Mucosa of descending colon (tissue), 3 donors: Measurements from ENCODE around the gene ACTN4. TPM values are rescaled to one million over a fixed set of nuclear protein-coding genes. Genes with fewer than 3 reads are reported as not detected.
"Not testable (repeated sequence)": the region's sequence is repeated elsewhere in the genome, so short reads cannot be mapped to it uniquely, and the experiment has no call there.

Experiments
- ATAC-seq: fragments of 200-7000 bp; cut with Tn5 transposase; one replicate; pipeline ENCODE4 v1.9.1; 2020; ENCODE audit warnings: mild to moderate bottlenecking, moderate library complexity
- DNase-seq, 3 donors: peaks; one replicate each; pipeline ENCODE4 v3.0.0-alpha.2; 2020
- H3K36me3 ChIP-seq: fragments of 200-600 bp; one replicate; pipeline ENCODE4 v1.8.0; 2021; ENCODE audit warnings: low read depth, mild to moderate bottlenecking
- H3K4me1 ChIP-seq: fragments of 200-600 bp; one replicate; pipeline ENCODE4 v1.8.0; 2021; ENCODE audit warnings: low read depth, mild to moderate bottlenecking
- H3K4me3 ChIP-seq: fragments of 200-600 bp; one replicate; pipeline ENCODE4 v1.8.0; 2021; ENCODE audit warnings: mild to moderate bottlenecking
- H3K9me3 ChIP-seq: fragments of 200-600 bp; one replicate; pipeline ENCODE4 v1.8.0; 2021; ENCODE audit warnings: mild to moderate bottlenecking
- intact Hi-C, 2 donors: fragments of 100-400 bp; cut with DNase I in 1 of 2; cut with micrococcal nuclease in 1 of 2; formaldehyde crosslinking; loops; one replicate each; pipeline versions ENCODE4 v1.11.0 to v1.11.1; 2022; cut with DNase I, micrococcal nuclease
- total RNA-seq, 3 donors: library from RNA; stranded (reverse); fragmentation: NEBNext Ultra II Directional in 2 of 3; extraction: Animal tissue kit (Norgen Biotek cat#: 25700) in 2 of 3; gene quantifications; one replicate each; pipeline versions ENCODE4 v1.2.1 to v1.2.4, GENCODE V29; 2021 to 2023
- TF ChIP-seq, protein P1 (sequence below): fragments of 200-600 bp; IDR thresholded peaks from one replicate; pipeline ENCODE4 v1.8.0; 2022; ENCODE audit warnings: antibody characterized with exemption, mild to moderate bottlenecking
- donor health status: DM: no; HTN: no; CAD: no; lungs with moderate emphysema.
- donor health status: DM: no; HTN: no; CAD: no.
- donor health status: DM: no; HTN: yes; CAD: no.

ACTN4 gene
- total RNA-seq, 3 donors from 2014 or later: 566 to 1,080 (median 1,014) TPM

DNA sequence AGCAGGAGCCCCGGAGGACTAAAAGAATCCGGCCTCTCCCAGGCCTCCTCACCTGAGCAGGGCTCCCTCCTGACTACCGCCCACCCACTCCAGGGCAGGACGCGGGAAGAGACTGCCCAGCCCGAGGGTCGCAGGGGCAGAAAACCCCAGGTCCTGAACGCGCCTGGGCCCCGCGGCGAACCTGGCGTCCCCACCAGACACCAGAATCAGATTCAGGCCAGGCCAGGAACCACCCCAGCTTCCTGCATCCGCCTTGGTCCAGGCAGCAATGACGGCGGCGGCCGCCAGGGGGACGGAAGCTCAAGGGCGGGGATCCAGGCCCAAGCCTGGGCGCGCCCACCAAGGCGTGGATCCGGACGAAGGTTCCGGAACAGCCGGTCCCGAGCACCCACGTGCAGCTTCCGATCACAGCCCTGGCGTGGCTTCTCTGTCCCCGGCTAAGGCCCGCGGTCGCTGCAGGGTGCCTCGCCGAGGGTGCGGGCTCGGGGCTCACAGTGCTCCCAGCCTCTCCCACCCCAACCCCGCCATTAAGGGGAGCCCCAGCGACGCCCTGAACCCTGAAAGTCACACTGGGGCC lies 122.3 kb downstream of the ACTN4 start:
- intact Hi-C loops: no loop called here
- peak; percentile 96 to 98 (median 98) for DNase-seq
- H3K4me3 ChIP-seq: no peak overlapping the region
- peaks cover 4% of the 10 kb centered on the region for H3K4me1 ChIP-seq
- peak; percentile 91 for ATAC-seq
- H3K9me3 ChIP-seq: no peaks in the 10 kb centered on the region
- TF ChIP-seq, protein P1, sequence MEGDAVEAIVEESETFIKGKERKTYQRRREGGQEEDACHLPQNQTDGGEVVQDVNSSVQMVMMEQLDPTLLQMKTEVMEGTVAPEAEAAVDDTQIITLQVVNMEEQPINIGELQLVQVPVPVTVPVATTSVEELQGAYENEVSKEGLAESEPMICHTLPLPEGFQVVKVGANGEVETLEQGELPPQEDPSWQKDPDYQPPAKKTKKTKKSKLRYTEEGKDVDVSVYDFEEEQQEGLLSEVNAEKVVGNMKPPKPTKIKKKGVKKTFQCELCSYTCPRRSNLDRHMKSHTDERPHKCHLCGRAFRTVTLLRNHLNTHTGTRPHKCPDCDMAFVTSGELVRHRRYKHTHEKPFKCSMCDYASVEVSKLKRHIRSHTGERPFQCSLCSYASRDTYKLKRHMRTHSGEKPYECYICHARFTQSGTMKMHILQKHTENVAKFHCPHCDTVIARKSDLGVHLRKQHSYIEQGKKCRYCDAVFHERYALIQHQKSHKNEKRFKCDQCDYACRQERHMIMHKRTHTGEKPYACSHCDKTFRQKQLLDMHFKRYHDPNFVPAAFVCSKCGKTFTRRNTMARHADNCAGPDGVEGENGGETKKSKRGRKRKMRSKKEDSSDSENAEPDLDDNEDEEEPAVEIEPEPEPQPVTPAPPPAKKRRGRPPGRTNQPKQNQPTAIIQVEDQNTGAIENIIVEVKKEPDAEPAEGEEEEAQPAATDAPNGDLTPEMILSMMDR: peak; percentile 97
- H3K36me3 ChIP-seq: no peaks in the 10 kb centered on the region

DNA sequence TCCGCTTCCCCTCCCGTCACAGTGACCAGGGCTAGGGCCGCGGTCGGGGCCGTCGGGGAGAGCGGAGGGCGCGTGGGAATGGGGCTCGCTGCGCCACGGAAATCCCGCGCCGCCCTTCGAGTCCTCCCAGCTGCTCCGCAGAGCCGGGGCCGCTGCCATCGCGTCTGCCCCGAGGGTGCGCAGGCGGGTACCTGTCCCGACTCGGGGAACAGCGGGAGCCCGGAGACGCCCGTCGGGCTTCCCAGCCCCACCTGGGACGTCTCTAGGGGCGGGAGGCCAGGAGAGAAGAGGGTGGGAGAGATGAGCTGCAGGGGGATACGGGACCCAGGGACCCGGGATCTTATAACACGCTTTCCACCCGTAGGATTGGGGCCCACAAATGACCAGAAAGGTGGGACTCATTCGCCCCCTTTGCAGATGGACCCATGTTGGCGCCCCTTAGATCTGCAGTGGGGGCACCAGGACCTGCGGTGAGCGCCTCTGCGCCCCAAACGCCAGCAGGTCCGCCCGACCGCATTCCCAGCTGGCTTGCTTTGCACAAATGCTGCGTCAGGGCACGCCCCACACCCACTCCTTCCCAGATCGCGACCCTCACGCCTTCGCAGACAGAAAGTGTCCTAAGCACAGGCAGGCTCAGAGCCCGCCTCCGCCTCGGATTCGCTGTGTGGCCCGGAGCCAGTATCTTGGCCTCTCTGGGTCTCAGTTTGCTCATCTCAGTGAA lies 122.9 kb downstream of the ACTN4 start:
- H3K36me3 ChIP-seq, H3K9me3 ChIP-seq, DNase-seq, H3K4me3 ChIP-seq, H3K4me1 ChIP-seq, intact Hi-C loops: not testable (repeated sequence)
- peak; percentile 28 for ATAC-seq

DNA sequence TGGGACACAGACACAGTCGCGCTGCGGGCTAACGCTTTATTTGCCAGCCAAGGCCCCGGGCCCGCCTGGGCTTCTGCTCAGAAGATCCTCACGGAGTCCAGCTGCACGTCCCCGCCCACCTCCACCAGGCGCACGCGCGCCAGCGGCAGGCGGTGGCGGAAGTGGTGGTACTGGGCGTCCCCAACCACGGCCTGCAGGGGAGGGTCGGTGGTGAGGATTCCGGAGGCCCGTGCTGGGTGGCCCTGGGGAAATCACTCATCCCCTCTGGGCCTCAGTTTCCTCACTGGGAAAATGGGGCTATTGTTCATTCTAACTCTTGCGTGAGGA lies 123.5 kb downstream of the ACTN4 start:
- H3K4me1 ChIP-seq, DNase-seq, H3K36me3 ChIP-seq, H3K9me3 ChIP-seq, intact Hi-C loops, H3K4me3 ChIP-seq: not testable (repeated sequence)
- peak; percentile 89 for ATAC-seq

- intact Hi-C loops, H3K4me1 ChIP-seq, H3K9me3 ChIP-seq, DNase-seq, H3K4me3 ChIP-seq, H3K36me3 ChIP-seq: not testable (repeated sequence)
- ATAC-seq: peak; percentile 33
Observed at GRCh38 chr19:38771569-38771968, 124.1 kb downstream of the ACTN4 start.

- no peaks in the 10 kb centered on the region for H3K36me3 ChIP-seq
- no peaks in the 10 kb centered on the region for H3K9me3 ChIP-seq
- ATAC-seq: no peak
- TF ChIP-seq, protein P1: no peak
- H3K4me3 ChIP-seq: no peak within 1 kb of the TSS
- no peak for DNase-seq
- peaks cover 4% of the 10 kb centered on the region for H3K4me1 ChIP-seq
- intact Hi-C loops: no loop called here
Observed at GRCh38 chr19:38773469-38774177, 126.2 kb downstream of the ACTN4 start, which contains the start of gene LGALS7. Gene LGALS7, minus strand, starts transcription at chr19:38773517. Its CDS starts 25 bp downstream, at chr19:38773492.

- peaks cover 4% of the 10 kb centered on the region for H3K4me1 ChIP-seq
- no peaks in the 10 kb centered on the region for H3K9me3 ChIP-seq
- ATAC-seq (no peak), DNase-seq (no peak)
- intact Hi-C loops: no loop called here
- TF ChIP-seq, protein P1: no peak
- H3K4me3 ChIP-seq: no peak overlapping the region
- H3K36me3 ChIP-seq: no peaks in the 10 kb centered on the region
Observed at GRCh38 chr19:38774181-38774950, 126.9 kb downstream of the ACTN4 start.
